M059J (cell line): ENCODE data around the gene BPIFA1. TPM values are rescaled to one million over a fixed set of nuclear protein-coding genes. Genes with fewer than 3 reads are reported as not detected.

Experiments
- DNase-seq: peaks from one replicate; pipeline ENCODE4 v3.0.0-alpha.2; 2012; ENCODE audit warnings: low read depth
- total RNA-seq: library from RNA; depleted of rRNA; stranded (reverse); fragments of >200 nt; shearing (Covaris generic); gene quantifications from 2 replicates; pipeline ENCODE4 v1.2.3, GENCODE V29; 2014

Gene BPIFA1
- total RNA-seq, 1 experiment from 2014 or later, result not detected

GRCh38 chr20:33239979-33240736 lies 4.4 kb downstream of the BPIFA1 start:
- DNase-seq, result no peak

GRCh38 chr20:33240923-33241322 lies 5.1 kb downstream of the BPIFA1 start:
- DNase-seq, result no peak

- no peak for DNase-seq
Observed at GRCh38 chr20:33242319-33243100, 6.7 kb downstream of the BPIFA1 start.

GRCh38 chr20:33246077-33246476 lies 10.3 kb downstream of the BPIFA1 start:
- no peak for DNase-seq

GRCh38 chr20:33249456-33249855 lies 13.7 kb downstream of the BPIFA1 start:
- no peak for DNase-seq

- DNase-seq, result no peak
Observed at GRCh38 chr20:33250666-33251065, 14.9 kb downstream of the BPIFA1 start.

- DNase-seq, result no peak
Observed at GRCh38 chr20:33251496-33251895, 15.7 kb downstream of the BPIFA1 start.

- DNase-seq, result no peak
Observed at GRCh38 chr20:33252460-33252859, 16.7 kb downstream of the BPIFA1 start.

- no peak for DNase-seq
Observed at GRCh38 chr20:33255005-33255404, 19.2 kb downstream of the BPIFA1 start.

- DNase-seq, result no peak
Observed at GRCh38 chr20:33257237-33257636, 21.4 kb downstream of the BPIFA1 start.

GRCh38 chr20:33259371-33259770 lies 23.6 kb downstream of the BPIFA1 start:
- no peak for DNase-seq

- no peak for DNase-seq
Observed at GRCh38 chr20:33261465-33261864, 25.7 kb downstream of the BPIFA1 start.

GRCh38 chr20:33262658-33263065 lies 26.9 kb downstream of the BPIFA1 start:
- DNase-seq, result peak; percentile 64

- DNase-seq, result no peak
Observed at GRCh38 chr20:33263784-33264183, 28.0 kb downstream of the BPIFA1 start.

GRCh38 chr20:33267701-33268100 lies 31.9 kb downstream of the BPIFA1 start:
- no peak for DNase-seq

GRCh38 chr20:33272155-33272873 lies 36.5 kb downstream of the BPIFA1 start:
- no peak for DNase-seq

GRCh38 chr20:33273117-33273851 lies 37.5 kb downstream of the BPIFA1 start:
- peak; percentile 16 for DNase-seq

GRCh38 chr20:33275215-33275614 lies 39.4 kb downstream of the BPIFA1 start:
- no peak for DNase-seq

- no peak for DNase-seq
Observed at GRCh38 chr20:33275871-33276270, 40.1 kb downstream of the BPIFA1 start.

- DNase-seq, result no peak
Observed at GRCh38 chr20:33276303-33277113, 40.7 kb downstream of the BPIFA1 start.
